GM12878 (cell line): Measurements from ENCODE around the gene STAMBP. TPM values are rescaled to one million over a fixed set of nuclear protein-coding genes. Genes with fewer than 3 reads are reported as not detected.

ENCODE experiments used
- ATAC-seq: fragments of 200-7000 bp; cut with Tn5 transposase; 3 replicates; pipeline ENCODE4 v1.9.1; 2020; ENCODE audit warnings: mild to moderate bottlenecking, moderate library complexity
- BruUV-seq: library from RNA; stranded (reverse); fragments of 400-500 nt; replicated peaks from 2 replicates; lab custom pipeline; 2021; lab: Mats Ljungman, UMichigan
- CTCF ChIA-PET: fragments of 300-600 bp; sonication (Branson Sonifier 250); formaldehyde crosslinking; extraction: SDS; loops from one replicate; lab custom pipeline; 2021; ENCODE audit warnings: inconsistent platforms; lab: Yijun Ruan, JAX
- POLR2A ChIA-PET: fragments of 350-600 bp; formaldehyde crosslinking; extraction: SDS; loops from one replicate; lab custom pipeline; 2021; ENCODE audit warnings: inconsistent platforms; lab: Charles Lee
- RAD21 ChIA-PET: fragments of 300-600 bp; sonication (Branson Sonifier 250); formaldehyde crosslinking; loops from one replicate; lab custom pipeline; 2023; ENCODE audit warnings: antibody characterized with exemption; ENCODE audit not compliant: unreplicated experiment; lab: Charles Lee
- SMC1A ChIA-PET: fragments of 300-600 bp; sonication (Branson Sonifier 250); formaldehyde crosslinking; loops from one replicate; lab custom pipeline; 2023; ENCODE audit not compliant: unreplicated experiment, uncharacterized antibody; lab: Charles Lee
- DNase-seq: peaks from one replicate; pipeline ENCODE4 v3.0.0-alpha.2; 2011; ENCODE audit warnings: low read depth, low spot score
- FAIRE-seq: peaks from 3 replicates; lab custom pipeline; 2011; peaks lifted over from hg19 to GRCh38; lab: Jason Lieb, UNC
- H2AFZ ChIP-seq: 2 replicates; pipeline ENCODE4 v1.6.0; 2011; ENCODE audit warnings: low read depth, low read length, control low read depth; ENCODE audit not compliant: control insufficient read depth
- H3K27ac ChIP-seq: 2 replicates; pipeline ENCODE4 v1.5.1; 2011; ENCODE audit warnings: control low read depth; ENCODE audit not compliant: control insufficient read depth, insufficient read depth
- H3K27me3 ChIP-seq, 2 experiments: replicated peaks in 1 of 2; 2 replicates each; pipeline versions ENCODE4 v1.6.0 to v1.6.1; 2011; ENCODE audit warnings: low read length in 1 of 2; ENCODE audit not compliant: control insufficient read depth in 2 of 2, insufficient read depth in 2 of 2
- H3K36me3 ChIP-seq, 2 experiments: 2 replicates each; pipeline ENCODE4 v1.5.1; 2011; ENCODE audit warnings: low read length in 1 of 2; ENCODE audit not compliant: control insufficient read depth in 2 of 2, insufficient read depth in 2 of 2
- H3K4me1 ChIP-seq: 2 replicates; pipeline ENCODE4 v1.6.1; 2011; ENCODE audit warnings: mild to moderate bottlenecking, low read length, moderate library complexity, mixed read lengths; ENCODE audit not compliant: control insufficient read depth, insufficient read depth
- H3K4me2 ChIP-seq: 2 replicates; pipeline ENCODE4 v1.6.0; 2011; ENCODE audit warnings: control low read depth; ENCODE audit not compliant: control insufficient read depth, insufficient read depth
- H3K4me3 ChIP-seq: fragments of 200-600 bp; sonication (generic); 2 replicates; pipeline ENCODE4 v1.5.1; 2016
- H3K79me2 ChIP-seq: 2 replicates; pipeline ENCODE4 v1.6.0; 2011; ENCODE audit warnings: low read length; ENCODE audit not compliant: control insufficient read depth, insufficient read depth
- H3K9ac ChIP-seq: 2 replicates; pipeline ENCODE4 v1.8.0; 2011; ENCODE audit warnings: low read length, control low read depth, mixed read lengths; ENCODE audit not compliant: control insufficient read depth, insufficient read depth
- H3K9me3 ChIP-seq: replicated peaks from 3 replicates; pipeline ENCODE4 v1.5.1; 2011; ENCODE audit warnings: mild to moderate bottlenecking, low read length; ENCODE audit not compliant: control insufficient read depth, insufficient read depth
- H4K20me1 ChIP-seq: 2 replicates; pipeline ENCODE4 v1.6.0; 2011; ENCODE audit not compliant: control insufficient read depth, insufficient read depth
- DPF2 ChIP-seq: fragments of 450-650 bp; IDR thresholded peaks from 2 replicates; pipeline ENCODE4 v1.6.1; 2017; ENCODE audit warnings: mild to moderate bottlenecking
- EED ChIP-seq: sonication (generic); IDR thresholded peaks from 2 replicates; pipeline ENCODE4 v1.6.1; 2016; ENCODE audit warnings: antibody characterized with exemption, low read depth
- ETV6 ChIP-seq, 2 experiments: fragments of 450-650 bp in 1 of 2; IDR thresholded peaks in 1 of 2; conservative IDR thresholded peaks in 1 of 2; 2 replicates each; pipeline ENCODE4 v1.6.1; 2014; ENCODE audit warnings: antibody characterized with exemption in 1 of 2, borderline replicate concordance in 1 of 2, low read depth in 1 of 2, mild to moderate bottlenecking in 1 of 2, moderate library complexity in 1 of 2
- FOXM1 ChIP-seq: IDR thresholded peaks from 2 replicates; pipeline ENCODE4 v1.6.1; 2012; ENCODE audit warnings: low read depth, mild to moderate bottlenecking, inconsistent platforms, low read length, moderate library complexity
- NFIC ChIP-seq: IDR thresholded peaks from 2 replicates; pipeline ENCODE4 v1.6.1; 2012; ENCODE audit warnings: low read depth, mild to moderate bottlenecking, inconsistent platforms, low read length, moderate library complexity
- WGBS: methylation state at CpG from one replicate; pipeline ENCODE4 v1.1.6; 2016; ENCODE audit warnings: low lambda C conversion rate; ENCODE audit not compliant: insufficient replicate concordance, insufficient coverage; ENCODE audit errors: missing lambda C conversion rate; 5-methylcytosine and 5-hydroxymethylcytosine counted together
- in situ Hi-C: fragments of 300-500 bp; cut with MboI; formaldehyde crosslinking; loops from 9 replicates; pipeline ENCODE4 v1.14.3; 2018; ENCODE audit warnings: mixed read lengths
- intact Hi-C: fragments of 100-400 bp; cut with micrococcal nuclease; formaldehyde crosslinking; loops from one replicate; pipeline ENCODE4 v1.14.2; 2022; ENCODE audit not compliant: unreplicated experiment
- polyA plus RNA-seq, 11 experiments: library from polyadenylated mRNA; depleted of rRNA in 4 of 11; unstranded in 6 of 11; stranded (reverse) in 5 of 11; fragments of >200 nt; fragmentation: Nextera tagmentation in 4 of 11; fragmentation: Illumina TruSeq in 1 of 11; extraction: Ambion mirVana in 4 of 11; extraction: Trizol in 1 of 11; gene quantifications; 1 replicate in 1 of 11; 2 replicates in 10 of 11; pipeline versions ENCODE4 v1.2.1 to v1.2.3, GENCODE V29; 2011 to 2016; ENCODE audit warnings: inconsistent platforms in 2 of 11, missing spikeins in 2 of 11, low read depth in 1 of 11
- total RNA-seq, 4 experiments: library from RNA; depleted of rRNA in 3 of 4; stranded (reverse); fragments of >200 nt in 3 of 4; fragmentation: Illumina TruSeq in 1 of 4; extraction: Trizol in 1 of 4; gene quantifications; 2 replicates each; pipeline versions ENCODE4 v1.2.1 to v1.2.3, GENCODE V29; 2013 to 2021

The STAMBP gene
- total and polyA plus RNA-seq, 10 of the 15 experiments (the other 5 are each of a cell fraction or from before 2014, with no cell fraction given) = 38.9 to 84.1 (median 69.7) TPM

DNA sequence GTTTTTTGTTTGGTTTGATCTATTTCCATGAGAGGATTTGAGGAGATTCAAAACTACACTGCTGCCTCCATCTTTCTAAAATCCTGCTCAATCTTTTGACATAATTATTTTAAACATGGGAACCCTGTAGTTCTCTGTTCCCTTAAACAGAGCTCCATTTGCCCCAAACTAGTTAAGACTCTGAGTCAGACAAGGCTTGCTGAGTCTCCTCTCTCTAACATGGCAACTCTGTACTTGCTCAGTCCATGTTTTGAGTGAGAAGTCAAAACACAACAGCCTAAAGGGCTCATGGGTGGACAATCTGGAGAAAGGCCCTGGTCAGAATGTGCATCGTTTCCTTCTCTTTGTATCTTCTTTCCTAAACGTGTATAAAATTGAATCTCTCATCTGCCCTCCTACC is 7.1 kb upstream of the STAMBP start:
- no peak overlapping the region for H3K4me3 ChIP-seq
- in situ Hi-C loops = loop anchor here (10.0 kb wide), 1 partner anchor 573 kb away; no protein-coding TSS in a partner anchor
- H3K36me3 ChIP-seq = no peaks in the 10 kb centered on the region
- H3K4me1 ChIP-seq = peaks cover 20% of the 10 kb centered on the region
- peak; percentile 16 for ATAC-seq
- CTCF ChIA-PET = interaction anchor here (0.6 to 8.9 kb wide), 21 partner anchors 11 to 767 kb away, joined by 3 to 191 read pairs (median 4); partner anchors contain the start of genes BOLA3 and DUSP11
- TF ChIP-seq NFIC (peak; percentile 9; the same call in 1 of the 2 replicates), FOXM1 (no peak), EED (no peak), DPF2 (0 out of 2 replicates have a peak, but pooled peaks have one; percentile 8), ETV6 (conservative IDR thresholded peaks at IDR 0.05 in 1 of 2, IDR thresholded peaks at IDR 0.05 in 1 of 2; ENCODE audit: borderline replicate concordance in 1 of 2, low read depth in 1 of 2) (0 out of 4 replicates have a peak, but pooled peaks of 1 of the 2 experiments have one; percentile 12)
- TF ChIP-seq, all 136 proteins: peak for 3
- H3K27ac ChIP-seq = peak overlapping the region; percentile 76
- no peaks in the 10 kb centered on the region for H3K79me2 ChIP-seq
- BruUV-seq = no TSS peak
- 24% methylated on average over 2 of the region's 2 CpGs for WGBS
- H3K27me3 ChIP-seq = no peaks in the 10 kb centered on the region
- H3K4me2 ChIP-seq = peak overlapping the region; percentile 62
- SMC1A ChIA-PET = interaction anchor here (0.6 to 7.3 kb wide), 26 partner anchors 9 to 764 kb away, joined by 3 to 53 read pairs (median 4); partner anchors contain the start of genes BOLA3 and TPRKB
- RAD21 ChIA-PET = interaction anchor here (0.9 to 8.4 kb wide), 10 partner anchors 10 to 428 kb away, joined by 3 to 96 read pairs (median 6); partner anchors contain the start of gene MOB1A
- no peak for FAIRE-seq
- peak overlapping the region; percentile 59 for H2AFZ ChIP-seq
- no peak for DNase-seq
- intact Hi-C loops = loop anchor here (10.0 kb wide), 5 partner anchors 137 to 513 kb away; partner anchors contain the start of gene TET3
- H3K9me3 ChIP-seq = no peaks in the 10 kb centered on the region
- H3K9ac ChIP-seq = peak overlapping the region; percentile 26; the same call in 1 of the 2 replicates
- no peaks in the 10 kb centered on the region for H4K20me1 ChIP-seq
- POLR2A ChIA-PET = interaction anchor here (1.1 to 1.9 kb wide), 5 partner anchors 74 to 327 kb away, joined by 3 to 7 read pairs (median 4); partner anchors contain the start of gene BOLA3
